HG03342 (cell line): Measurements from ENCODE around the gene ROGDI.
A peak's percentile ranks its signal among the peaks of the same experiment; 100 is the strongest.

Experiments
- ATAC-seq: cut with Tn5 transposase; IDR thresholded peaks from one replicate; pipeline ENCODE4 v1.9.1; 2021; ENCODE audit warnings: mild to moderate bottlenecking, moderate library complexity; ENCODE audit not compliant: unreplicated experiment

ROGDI gene, protein sequence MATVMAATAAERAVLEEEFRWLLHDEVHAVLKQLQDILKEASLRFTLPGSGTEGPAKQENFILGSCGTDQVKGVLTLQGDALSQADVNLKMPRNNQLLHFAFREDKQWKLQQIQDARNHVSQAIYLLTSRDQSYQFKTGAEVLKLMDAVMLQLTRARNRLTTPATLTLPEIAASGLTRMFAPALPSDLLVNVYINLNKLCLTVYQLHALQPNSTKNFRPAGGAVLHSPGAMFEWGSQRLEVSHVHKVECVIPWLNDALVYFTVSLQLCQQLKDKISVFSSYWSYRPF

DNA sequence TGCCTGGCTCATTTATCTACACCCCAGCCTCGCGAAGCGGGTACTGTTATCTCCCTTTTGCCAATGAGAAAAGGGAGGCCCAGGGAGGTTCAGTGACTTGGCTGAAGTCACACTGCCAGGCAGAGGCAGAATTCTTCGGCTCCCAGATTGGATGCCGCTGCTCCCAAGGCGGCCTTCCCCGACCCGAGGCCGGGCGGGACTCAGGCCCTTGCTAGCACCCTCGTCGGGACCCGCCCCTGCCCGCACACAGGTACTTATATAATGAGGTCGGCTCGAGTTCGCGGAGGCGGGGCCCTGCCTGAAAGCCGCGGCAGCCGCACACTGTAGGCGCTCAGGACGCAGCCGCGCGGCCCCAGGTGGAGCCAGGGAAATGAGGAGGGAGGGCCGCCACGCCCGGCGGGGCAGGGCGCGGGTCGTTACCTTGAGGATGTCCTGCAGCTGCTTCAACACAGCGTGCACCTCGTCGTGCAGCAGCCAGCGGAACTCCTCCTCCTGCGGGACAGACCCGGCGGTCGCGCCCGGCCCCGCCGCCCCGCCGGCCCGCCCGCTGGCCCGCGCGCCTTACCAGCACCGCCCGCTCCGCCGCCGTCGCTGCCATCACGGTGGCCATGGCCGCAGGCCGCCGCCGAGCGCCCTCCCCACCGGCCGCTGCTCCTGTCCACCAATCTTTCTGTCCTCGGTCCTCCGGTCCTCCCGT lies at the start of gene ROGDI:
ROGDI (minus strand) TSS at position 672 of the 697 bp plus-strand sequence; CDS start at position 610, 62 bp downstream.
- peak; percentile 56 for ATAC-seq

DNA sequence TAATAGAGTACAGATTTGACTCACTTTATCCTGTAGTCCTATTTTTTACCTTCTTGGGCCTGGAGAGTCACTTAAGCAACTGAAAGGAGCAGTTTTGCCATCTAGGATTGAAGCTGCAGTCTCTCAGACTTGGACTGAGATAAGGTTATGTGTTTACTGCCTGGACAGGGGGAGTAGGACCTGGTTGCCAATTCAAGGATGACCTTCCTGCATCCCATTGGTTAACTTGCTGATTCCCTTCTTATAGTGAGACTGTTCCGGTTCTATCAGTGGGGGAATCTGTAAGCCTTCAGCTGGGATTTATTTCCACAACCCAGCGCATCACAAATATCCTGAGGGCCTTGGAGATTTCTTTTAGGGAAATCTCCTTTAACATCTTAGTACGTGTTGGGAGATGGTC lies 47.8 kb upstream of the ROGDI start:
- no peak for ATAC-seq

DNA sequence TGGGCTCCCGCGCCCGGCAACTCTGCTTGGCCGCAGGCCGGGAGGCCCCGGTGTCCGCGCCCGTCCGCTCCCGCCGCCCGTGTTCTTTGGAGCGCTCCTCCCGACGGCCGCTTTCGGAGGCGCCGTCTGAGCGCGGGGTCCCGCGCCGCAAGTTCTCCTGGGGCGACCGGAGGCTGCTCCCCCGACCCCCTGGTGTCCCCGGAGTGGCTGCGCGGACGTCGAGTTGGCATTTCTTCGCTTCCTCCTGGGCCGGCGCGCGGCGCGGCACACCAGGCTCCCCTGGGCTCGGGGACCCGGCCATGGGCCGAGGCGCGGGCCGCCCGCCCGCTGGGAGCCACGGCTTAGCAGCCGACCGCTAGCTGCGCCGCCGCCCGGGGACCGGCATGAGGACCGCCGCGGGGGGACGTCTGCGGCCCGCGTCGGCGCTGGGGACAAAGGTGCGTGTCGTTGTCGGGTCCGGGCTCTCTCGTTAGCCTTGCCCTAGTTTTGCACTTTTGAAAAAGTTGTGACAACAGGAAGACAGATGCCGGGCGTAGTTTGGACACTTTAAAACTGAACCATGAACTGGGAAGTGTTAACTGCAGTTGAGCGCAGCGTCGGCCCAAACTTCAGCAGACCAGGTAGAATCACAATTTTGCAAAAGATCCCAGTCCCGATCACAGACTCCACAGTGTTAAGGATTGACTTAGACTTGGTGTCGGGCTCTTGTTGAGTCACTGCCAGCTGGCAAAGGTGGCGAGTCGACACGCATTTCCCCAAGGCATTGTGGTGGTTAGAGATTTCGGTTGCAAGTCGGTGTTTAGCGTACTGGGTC lies 45.5 kb upstream of the ROGDI start:
- peak; percentile 15 for ATAC-seq

GRCh38 chr16:4846901-4847773 lies 44.7 kb upstream of the ROGDI start, which contains the start of the genes GLYR1 and UBN1:
GLYR1 (minus strand) TSS chr16:4847288; CDS start chr16:4847265, 23 bp downstream.
UBN1 (plus strand) TSS chr16:4847481; CDS start chr16:4852918, 5,437 bp downstream.
- ATAC-seq: peak; percentile 83

GRCh38 chr16:4846503-4846900 lies 44.1 kb upstream of the ROGDI start:
- ATAC-seq: peak; percentile 5

GRCh38 chr16:4840984-4841383 lies 38.6 kb upstream of the ROGDI start:
- ATAC-seq: no peak

- no peak for ATAC-seq
Measured at GRCh38 chr16:4839942-4840341, 37.5 kb upstream of the ROGDI start.

GRCh38 chr16:4837733-4838501 lies 35.5 kb upstream of the ROGDI start:
- no peak for ATAC-seq

DNA sequence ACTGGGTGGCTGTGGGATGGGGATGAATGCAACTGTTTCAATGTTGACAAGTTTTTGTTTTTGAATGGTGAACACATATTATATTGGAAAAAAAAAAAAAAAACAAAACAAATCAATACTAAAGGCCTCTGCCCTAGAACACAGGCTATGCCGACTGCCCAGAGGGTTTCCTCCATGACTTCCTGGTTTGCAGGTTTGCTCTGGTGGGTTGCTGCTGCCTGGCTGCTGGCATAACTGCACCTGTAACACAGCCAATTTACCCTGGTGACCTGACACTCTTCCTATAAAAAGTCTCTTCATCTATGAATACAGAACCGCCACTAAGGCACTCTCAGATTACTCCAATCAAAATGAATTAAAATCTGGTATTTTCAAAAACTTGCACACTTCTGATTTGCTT lies 34.3 kb upstream of the ROGDI start:
- ATAC-seq: no peak

DNA sequence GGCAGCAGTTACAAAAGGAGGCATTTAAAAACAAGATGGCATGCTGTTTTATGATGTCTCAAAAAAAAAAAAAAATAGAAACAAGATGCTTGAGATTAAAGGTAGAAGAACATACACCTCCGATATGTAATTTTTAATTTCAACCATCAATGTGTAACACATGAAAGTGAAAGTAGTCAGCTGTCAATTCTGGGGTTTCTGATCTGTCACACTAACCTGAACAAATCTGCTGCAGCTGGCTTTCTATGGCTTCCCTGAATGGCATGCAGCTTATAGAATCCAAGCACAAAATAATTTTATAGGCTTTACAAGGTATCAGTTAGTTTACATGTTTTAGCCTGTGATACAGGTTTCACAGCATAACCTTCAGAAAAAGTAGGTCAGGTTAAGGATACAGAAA lies 31.2 kb upstream of the ROGDI start:
- ATAC-seq: no peak

- no peak for ATAC-seq
Measured at GRCh38 chr16:4832698-4833343, 30.4 kb upstream of the ROGDI start.

- ATAC-seq: no peak
Measured at GRCh38 chr16:4831616-4832015, 29.2 kb upstream of the ROGDI start.

- no peak for ATAC-seq
Measured at GRCh38 chr16:4830408-4830807, 28.0 kb upstream of the ROGDI start.

DNA sequence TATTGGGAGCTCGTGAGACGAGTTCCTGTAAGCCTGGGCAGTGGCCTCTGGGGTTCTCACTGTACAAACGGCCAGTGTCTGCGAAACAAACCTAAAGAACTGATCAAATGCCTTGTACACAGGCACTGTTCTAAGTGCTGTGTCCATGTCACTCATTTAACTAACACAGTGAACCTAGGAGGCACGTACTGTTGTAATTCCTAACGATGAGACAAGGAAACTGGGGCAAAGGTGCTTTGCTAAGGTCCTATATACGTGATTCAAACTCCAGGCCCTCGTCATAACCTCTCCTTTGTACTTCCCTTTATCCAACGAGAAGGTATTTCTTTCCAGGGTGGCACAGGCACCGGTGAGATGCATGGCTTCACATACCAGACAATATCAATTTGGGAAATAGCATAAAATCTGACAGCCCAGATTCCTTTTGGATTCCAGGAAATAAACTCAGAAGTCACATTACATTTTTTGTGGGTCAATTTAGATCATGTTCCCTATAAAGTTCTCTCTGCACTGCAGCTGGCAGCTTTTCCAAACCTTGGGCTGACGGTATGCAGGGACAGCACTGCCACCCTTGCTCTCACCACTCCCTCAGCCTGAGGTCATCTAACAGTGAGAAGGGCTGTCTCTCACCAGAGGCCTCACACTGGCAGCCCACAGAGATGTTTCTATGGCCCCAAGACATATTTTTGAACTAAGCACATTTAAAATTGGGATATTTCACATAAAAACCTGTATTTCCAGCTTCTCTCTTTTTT lies 26.3 kb upstream of the ROGDI start:
- no peak for ATAC-seq

GRCh38 chr16:4826980-4827379 lies 24.5 kb upstream of the ROGDI start:
- ATAC-seq: no peak

- no peak for ATAC-seq
Measured at GRCh38 chr16:4826526-4826925, 24.1 kb upstream of the ROGDI start.

DNA sequence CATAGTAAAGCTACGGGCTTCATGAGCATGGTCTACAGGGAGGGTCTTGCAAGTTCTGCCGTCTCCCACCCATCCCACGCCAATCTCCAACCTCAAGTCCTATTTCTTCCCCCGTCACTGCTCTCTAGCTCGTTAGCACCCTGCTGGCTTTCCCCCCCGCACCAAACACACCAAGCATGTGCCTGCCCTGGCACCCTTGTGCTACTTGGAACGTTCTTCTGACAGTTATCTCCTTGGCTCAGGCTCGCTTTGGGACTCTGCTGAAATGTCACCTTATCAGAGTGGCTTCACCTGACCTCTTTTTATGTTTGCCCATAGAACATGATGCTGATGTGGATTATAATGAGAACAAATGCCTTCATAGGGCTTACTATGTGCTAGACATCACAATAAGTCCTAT lies 22.8 kb upstream of the ROGDI start:
- no peak for ATAC-seq

GRCh38 chr16:4820652-4821051 lies 18.2 kb upstream of the ROGDI start:
- ATAC-seq: no peak
